ENCODE measurements around the gene TAS2R60. TPM values are rescaled to one million over a fixed set of nuclear protein-coding genes. Genes with fewer than 3 reads are reported as not detected.
A peak's percentile ranks its signal among the peaks of the same experiment; 100 is the strongest.

TAS2R60 gene
- total RNA-seq, 2 experiments from 2014 or later, result 0.65 TPM; not detected in 1

DNA sequence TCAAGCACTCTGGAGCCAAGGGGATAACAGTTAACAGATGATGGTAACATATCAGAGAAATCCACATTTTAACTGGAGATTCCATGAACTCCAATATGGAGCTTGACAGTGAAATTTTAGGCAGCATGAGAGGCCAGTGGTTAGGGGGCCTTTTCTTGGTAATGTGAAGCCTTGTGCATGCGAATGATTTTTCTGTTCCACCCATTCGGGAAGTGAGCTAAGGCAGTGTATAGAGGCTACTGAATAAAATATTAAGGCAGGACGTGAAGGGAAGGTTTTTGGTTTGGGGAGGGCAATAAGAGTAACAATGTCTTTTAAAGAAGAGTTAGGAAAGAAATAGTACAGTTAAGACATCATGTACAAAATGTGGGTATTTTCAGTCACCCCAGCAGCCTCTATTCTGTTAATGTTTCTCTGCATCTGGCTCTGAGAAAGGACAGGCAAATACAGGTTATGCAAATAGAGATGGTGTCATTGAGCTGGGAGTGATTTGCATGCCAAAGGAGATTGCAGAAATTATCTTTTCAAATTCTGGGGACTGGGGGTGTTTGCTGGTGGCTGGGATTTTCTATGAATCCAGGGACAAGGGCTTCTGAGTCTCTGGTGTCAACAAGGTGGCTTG, 6.8 kb upstream of the TAS2R60 start:
- Mint-ChIP-seq H3K27ac (no peak overlapping the region), H3K4me3 (no peak overlapping the region), H3K27me3 (peaks cover 2% of the 10 kb centered on the region), H3K9me3 (no peaks in the 10 kb centered on the region), H3K4me1 (peaks cover 13% of the 10 kb centered on the region), H3K36me3 (peaks cover 3% of the 10 kb centered on the region)
- DNase-seq, result no peak
- POLR2A ChIA-PET, result no interaction called here
- ATAC-seq (ENCODE audit: low read depth), result no peak

DNA sequence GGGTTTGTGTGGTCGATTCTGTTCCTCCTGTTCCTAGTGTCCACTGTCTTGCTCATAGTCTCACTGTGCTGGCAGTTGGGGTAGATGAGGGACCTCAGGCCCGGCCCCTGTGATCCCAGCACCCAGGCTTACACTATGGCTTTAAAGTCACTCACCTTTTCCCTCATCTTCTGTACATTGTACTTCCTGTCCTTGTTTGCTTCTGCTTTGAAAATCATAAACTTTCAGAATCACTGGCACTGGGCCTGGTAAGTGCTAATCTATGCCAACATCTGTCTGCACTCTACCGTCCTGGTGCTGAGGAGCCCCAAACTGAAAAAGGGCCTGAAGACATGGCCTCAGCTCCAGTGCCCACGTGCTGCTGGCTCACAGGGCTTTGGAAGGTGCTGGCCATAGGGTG, 5.7 kb upstream of the TAS2R60 start:
- peaks cover 3% of the 10 kb centered on the region for H3K36me3 Mint-ChIP-seq
- H3K9me3 Mint-ChIP-seq, result no peaks in the 10 kb centered on the region
- ATAC-seq (ENCODE audit: low read depth) (peak; percentile 52), DNase-seq (no peak)
- POLR2A ChIA-PET, result no interaction called here
- no peak overlapping the region for H3K4me3 Mint-ChIP-seq
- peaks cover 13% of the 10 kb centered on the region for H3K4me1 Mint-ChIP-seq
- H3K27me3 Mint-ChIP-seq, result peaks cover 2% of the 10 kb centered on the region
- H3K27ac Mint-ChIP-seq, result peak overlapping the region; percentile 6

DNA sequence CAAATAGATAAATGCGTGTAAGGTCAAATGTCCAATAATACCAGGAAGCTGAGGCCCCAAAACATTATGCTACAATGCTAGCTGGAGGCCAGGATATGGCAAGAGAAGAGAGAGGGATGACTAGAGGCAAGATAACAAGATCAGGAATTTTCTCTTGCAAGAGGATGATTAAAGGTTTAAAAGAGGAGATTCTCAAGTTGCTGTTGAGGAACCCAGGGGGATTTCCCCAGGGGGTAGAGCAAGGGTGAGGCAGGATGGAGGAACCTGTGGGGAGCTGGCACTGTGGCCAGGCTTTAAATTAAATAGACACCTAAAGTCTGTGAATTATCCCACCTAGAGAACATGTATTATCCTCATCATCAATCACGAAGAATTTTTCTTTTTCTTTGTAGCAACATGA, 3.4 kb upstream of the TAS2R60 start:
- no peak for ATAC-seq (ENCODE audit: low read depth)
- DNase-seq, result no peak
- POLR2A ChIA-PET, result no interaction called here
- Mint-ChIP-seq H3K9me3 (no peaks in the 10 kb centered on the region), H3K27ac (no peak overlapping the region), H3K27me3 (no peaks in the 10 kb centered on the region), H3K36me3 (peaks cover 3% of the 10 kb centered on the region), H3K4me1 (peaks cover 13% of the 10 kb centered on the region), H3K4me3 (no peak overlapping the region)

- no peaks in the 10 kb centered on the region for H3K27me3 Mint-ChIP-seq
- POLR2A ChIA-PET, result no interaction called here
- no peak overlapping the region for H3K4me3 Mint-ChIP-seq
- no peak for DNase-seq
- no peaks in the 10 kb centered on the region for H3K36me3 Mint-ChIP-seq
- H3K4me1 Mint-ChIP-seq, result no peaks in the 10 kb centered on the region
- H3K27ac Mint-ChIP-seq, result no peak overlapping the region
- H3K9me3 Mint-ChIP-seq, result no peaks in the 10 kb centered on the region
- ATAC-seq (ENCODE audit: low read depth), result no peak
Observed at GRCh38 chr7:143444063-143444782, 970 bp downstream of the TAS2R60 start.

DNA sequence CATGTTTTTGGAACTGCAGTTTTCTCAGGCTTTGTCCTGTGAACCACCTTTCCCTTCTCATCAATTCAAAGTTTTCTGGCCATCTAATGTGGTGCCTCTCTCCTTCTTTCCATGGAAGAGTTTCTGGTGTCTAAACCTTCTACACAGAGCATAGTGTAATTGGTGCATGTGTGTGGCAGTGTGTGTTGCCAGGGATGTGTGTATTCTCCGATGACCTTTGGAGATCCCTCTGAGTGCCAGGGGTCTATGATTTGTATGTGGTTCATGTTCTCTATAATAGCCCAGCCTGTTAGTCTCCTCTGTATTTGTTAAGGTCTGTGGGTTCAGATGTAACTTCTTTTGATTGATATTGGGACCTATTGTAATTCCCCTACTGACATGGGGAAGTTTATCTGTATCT, 1.5 kb downstream of the TAS2R60 start:
- no peak overlapping the region for H3K4me3 Mint-ChIP-seq
- ATAC-seq (ENCODE audit: low read depth) (no peak), DNase-seq (no peak)
- H3K36me3 Mint-ChIP-seq, result no peaks in the 10 kb centered on the region
- no peak overlapping the region for H3K27ac Mint-ChIP-seq
- POLR2A ChIA-PET, result no interaction called here
- H3K4me1 Mint-ChIP-seq, result no peaks in the 10 kb centered on the region
- H3K9me3 Mint-ChIP-seq, result no peaks in the 10 kb centered on the region
- no peaks in the 10 kb centered on the region for H3K27me3 Mint-ChIP-seq

GRCh38 chr7:143447466-143447865, 4.2 kb downstream of the TAS2R60 start:
- H3K36me3 Mint-ChIP-seq, result no peaks in the 10 kb centered on the region
- no peaks in the 10 kb centered on the region for H3K9me3 Mint-ChIP-seq
- H3K27ac Mint-ChIP-seq, result no peak overlapping the region
- no peaks in the 10 kb centered on the region for H3K4me1 Mint-ChIP-seq
- H3K4me3 Mint-ChIP-seq, result no peak overlapping the region
- peaks cover 3% of the 10 kb centered on the region for H3K27me3 Mint-ChIP-seq
- DNase-seq (no peak), ATAC-seq (ENCODE audit: low read depth) (no peak)
- POLR2A ChIA-PET, result no interaction called here

DNA sequence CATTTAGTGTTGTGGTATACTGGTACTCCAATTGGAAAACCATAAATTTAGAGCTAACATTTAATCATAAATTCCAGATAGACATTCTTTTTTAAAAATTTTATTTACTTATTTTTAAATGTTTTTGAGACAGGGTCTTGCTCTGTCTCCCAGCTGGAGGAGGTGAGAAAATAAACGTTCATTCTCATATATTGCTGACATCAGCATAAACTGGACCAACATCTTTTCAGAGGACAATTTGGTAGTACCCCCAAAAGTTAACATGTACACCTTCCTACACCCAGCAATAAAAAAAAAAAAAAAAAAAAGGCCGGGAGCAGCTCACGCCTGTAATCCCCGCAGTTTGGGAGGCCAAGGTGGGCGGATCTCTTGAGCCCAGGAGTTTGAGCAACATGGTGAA, 5.2 kb downstream of the TAS2R60 start:
- peaks cover 3% of the 10 kb centered on the region for H3K27me3 Mint-ChIP-seq
- DNase-seq (no peak), ATAC-seq (ENCODE audit: low read depth) (no peak)
- H3K4me1 Mint-ChIP-seq, result peaks cover 2% of the 10 kb centered on the region
- H3K9me3 Mint-ChIP-seq, result no peaks in the 10 kb centered on the region
- POLR2A ChIA-PET, result no interaction called here
- H3K4me3 Mint-ChIP-seq, result no peak overlapping the region
- H3K36me3 Mint-ChIP-seq, result no peaks in the 10 kb centered on the region
- no peak overlapping the region for H3K27ac Mint-ChIP-seq

- POLR2A ChIA-PET, result no interaction called here
- no peak for DNase-seq
- Mint-ChIP-seq H3K36me3 (no peaks in the 10 kb centered on the region), H3K4me3 (no peak overlapping the region), H3K27ac (no peak overlapping the region), H3K9me3 (no peaks in the 10 kb centered on the region), H3K27me3 (peaks cover 3% of the 10 kb centered on the region), H3K4me1 (peaks cover 2% of the 10 kb centered on the region)
- ATAC-seq (ENCODE audit: low read depth), result no peak
Observed at GRCh38 chr7:143449793-143450192, 6.5 kb downstream of the TAS2R60 start.

GRCh38 chr7:143451122-143451521, 7.9 kb downstream of the TAS2R60 start:
- Mint-ChIP-seq H3K36me3 (no peaks in the 10 kb centered on the region), H3K27ac (no peak overlapping the region), H3K4me3 (no peak overlapping the region), H3K4me1 (peaks cover 2% of the 10 kb centered on the region), H3K9me3 (no peaks in the 10 kb centered on the region), H3K27me3 (peaks cover 3% of the 10 kb centered on the region)
- POLR2A ChIA-PET, result no interaction called here
- DNase-seq (no peak), ATAC-seq (ENCODE audit: low read depth) (no peak)

GRCh38 chr7:143451746-143452145, 8.5 kb downstream of the TAS2R60 start:
- DNase-seq (no peak), ATAC-seq (ENCODE audit: low read depth) (no peak)
- POLR2A ChIA-PET, result no interaction called here
- Mint-ChIP-seq H3K4me1 (peaks cover 2% of the 10 kb centered on the region), H3K36me3 (no peaks in the 10 kb centered on the region), H3K4me3 (no peak overlapping the region), H3K9me3 (no peaks in the 10 kb centered on the region), H3K27me3 (peaks cover 3% of the 10 kb centered on the region), H3K27ac (no peak overlapping the region)

- no peaks in the 10 kb centered on the region for H3K9me3 Mint-ChIP-seq
- ATAC-seq (ENCODE audit: low read depth) (no peak), DNase-seq (no peak)
- no peak overlapping the region for H3K4me3 Mint-ChIP-seq
- no peak overlapping the region for H3K27ac Mint-ChIP-seq
- peaks cover 2% of the 10 kb centered on the region for H3K4me1 Mint-ChIP-seq
- peaks cover 3% of the 10 kb centered on the region for H3K27me3 Mint-ChIP-seq
- H3K36me3 Mint-ChIP-seq, result no peaks in the 10 kb centered on the region
- POLR2A ChIA-PET, result no interaction called here
Observed at GRCh38 chr7:143452495-143452894, 9.2 kb downstream of the TAS2R60 start.

DNA sequence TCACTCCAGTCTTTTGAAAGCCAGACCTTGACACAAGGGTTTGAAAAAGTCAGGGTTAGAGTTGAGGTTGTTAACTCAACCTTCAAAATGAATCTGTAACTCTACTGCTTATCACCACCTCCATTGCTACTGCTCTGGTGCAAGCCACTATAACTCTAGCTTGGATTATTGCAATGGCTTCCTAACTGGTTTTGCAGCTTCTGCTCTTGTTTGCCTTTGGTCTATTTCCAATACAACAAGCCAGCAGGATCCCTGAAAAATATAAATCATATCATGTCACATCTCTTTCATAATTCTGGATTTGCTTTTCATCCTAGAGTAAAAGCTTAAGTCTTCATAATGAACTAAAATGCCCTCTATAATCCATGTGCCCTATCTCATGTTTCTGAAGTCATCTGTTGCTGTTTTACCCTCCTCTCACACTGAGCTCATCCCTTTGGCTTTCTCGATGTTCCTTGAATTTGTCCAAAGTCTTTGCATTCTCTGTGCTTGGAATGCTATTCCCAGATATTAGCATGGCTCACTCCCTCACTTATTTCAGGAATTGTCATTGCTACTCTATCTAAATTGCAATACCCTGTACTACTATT, 10.9 kb downstream of the TAS2R60 start:
- POLR2A ChIA-PET, result no interaction called here
- Mint-ChIP-seq H3K4me1 (peaks cover 2% of the 10 kb centered on the region), H3K27ac (no peak overlapping the region), H3K4me3 (no peak overlapping the region), H3K36me3 (no peaks in the 10 kb centered on the region), H3K9me3 (no peaks in the 10 kb centered on the region), H3K27me3 (peaks cover 3% of the 10 kb centered on the region)
- ATAC-seq (ENCODE audit: low read depth) (no peak), DNase-seq (no peak)

GRCh38 chr7:143455491-143455890, 12.2 kb downstream of the TAS2R60 start:
- Mint-ChIP-seq H3K36me3 (no peaks in the 10 kb centered on the region), H3K9me3 (no peaks in the 10 kb centered on the region), H3K27ac (no peak overlapping the region), H3K4me1 (peaks cover 2% of the 10 kb centered on the region), H3K27me3 (peaks cover 3% of the 10 kb centered on the region), H3K4me3 (no peak overlapping the region)
- no peak for ATAC-seq (ENCODE audit: low read depth)
- POLR2A ChIA-PET, result no interaction called here
- no peak for DNase-seq

DNA sequence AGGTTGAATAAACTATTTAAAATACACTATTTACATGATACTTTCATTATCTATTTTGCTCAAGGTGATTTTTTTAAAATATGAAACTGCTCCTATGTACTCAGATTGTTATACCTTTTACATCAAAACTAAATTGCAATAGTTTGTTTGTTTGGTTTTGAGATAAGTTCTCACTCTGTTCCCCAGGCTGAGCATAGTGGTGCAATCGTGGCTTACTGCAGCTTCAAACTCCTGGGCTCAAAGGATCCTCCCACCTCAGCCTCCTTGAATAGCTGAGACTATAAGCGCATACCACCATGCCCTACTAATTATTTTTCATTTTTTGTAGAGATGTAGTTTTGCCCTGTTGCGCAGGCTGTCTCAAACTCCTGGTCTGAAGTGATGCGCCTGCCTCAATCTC, 12.7 kb downstream of the TAS2R60 start:
- Mint-ChIP-seq H3K4me3 (no peak overlapping the region), H3K36me3 (no peaks in the 10 kb centered on the region), H3K27ac (no peak overlapping the region), H3K4me1 (peaks cover 2% of the 10 kb centered on the region), H3K9me3 (no peaks in the 10 kb centered on the region), H3K27me3 (peaks cover 3% of the 10 kb centered on the region)
- ATAC-seq (ENCODE audit: low read depth) (no peak), DNase-seq (no peak)
- POLR2A ChIA-PET, result no interaction called here

Data from activated naive CD8-positive, alpha-beta T cell treated with anti-CD3 and anti-CD28 coated beads, Interleukin-2, amount 10 ng/mL, durations not matched to agents 7 days and 5 days (primary cell).